BJ (cell line): ENCODE measurements around the gene TFB1M. TPM values are rescaled to one million over a fixed set of nuclear protein-coding genes. Genes with fewer than 3 reads are reported as not detected.

ENCODE experiments used
- CTCF ChIA-PET: fragments of 350-600 bp; formaldehyde crosslinking; extraction: SDS; loops from one replicate; lab custom pipeline; 2021; ENCODE audit warnings: antibody characterized with exemption, inconsistent platforms; lab: Yijun Ruan, JAX
- POLR2A ChIA-PET: fragments of 300-600 bp; sonication (Branson Sonifier 250); formaldehyde crosslinking; extraction: SDS; loops from one replicate; lab custom pipeline; 2021; ENCODE audit warnings: antibody characterized with exemption; lab: Charles Lee
- DNase-seq: peaks from one replicate; pipeline ENCODE4 v3.0.0-alpha.2; 2011; ENCODE audit warnings: low read depth
- H3K27me3 ChIP-seq: 2 replicates; pipeline ENCODE4 v1.6.0; 2011; ENCODE audit warnings: low read length; ENCODE audit not compliant: control insufficient read depth, insufficient read depth
- H3K36me3 ChIP-seq: 2 replicates; pipeline ENCODE4 v1.5.1; 2011; ENCODE audit warnings: low read length; ENCODE audit not compliant: control insufficient read depth, insufficient read depth
- H3K4me3 ChIP-seq: 2 replicates; pipeline ENCODE4 v1.5.1; 2011; ENCODE audit warnings: low read depth, mild to moderate bottlenecking, control low read depth, low read length
- CTCF ChIP-seq: IDR thresholded peaks from 2 replicates; pipeline ENCODE4 v1.5.1; 2011; ENCODE audit warnings: low read depth, mild to moderate bottlenecking, control low read depth, inconsistent platforms, low read length, moderate library complexity; ENCODE audit not compliant: insufficient read depth
- polyA plus RNA-seq: library from polyadenylated mRNA; depleted of rRNA; stranded (reverse); fragments of >200 nt; gene quantifications from 2 replicates; pipeline ENCODE4 v1.2.3, GENCODE V29; 2011

Gene TFB1M
- polyA plus RNA-seq, 1 experiment = 12.9 TPM

- Histone ChIP-seq H3K36me3 (no peaks in the 10 kb centered on the region), H3K4me3 (no peak overlapping the region), H3K27me3 (no peaks in the 10 kb centered on the region)
- no peak for TF ChIP-seq CTCF
- CTCF ChIA-PET = interaction anchor here (0.8 to 1.5 kb wide), 2 partner anchors 109 to 113 kb away, joined by 3 to 4 read pairs; no protein-coding TSS in a partner anchor
- POLR2A ChIA-PET = no interaction called here
- no peak for DNase-seq
These were observed 26.5 kb downstream of the TFB1M start for GRCh38 chr6:155287762-155288161.

GRCh38 chr6:155284775-155285174, 29.5 kb downstream of the TFB1M start:
- DNase-seq = no peak

GRCh38 chr6:155278319-155279049, 35.8 kb downstream of the TFB1M start:
- no peak for DNase-seq
- CTCF ChIA-PET = interaction anchor here (1.3 kb wide), 2 partner anchors 10 to 30 kb away, joined by 4 read pairs; no protein-coding TSS in a partner anchor
- POLR2A ChIA-PET = no interaction called here
- Histone ChIP-seq H3K27me3 (no peaks in the 10 kb centered on the region), H3K36me3 (peaks cover 3% of the 10 kb centered on the region; the same call in 1 of the 2 replicates), H3K4me3 (no peak overlapping the region)
- no peak for TF ChIP-seq CTCF

More at GRCh38 chr6:155284775-155285174, 29.5 kb downstream of the TFB1M start:
- H3K4me3 ChIP-seq = no peak overlapping the region
- ChIA-PET CTCF (no interaction called here), POLR2A (no interaction called here)
- no peaks in the 10 kb centered on the region for H3K36me3 ChIP-seq
- no peak for TF ChIP-seq CTCF
- H3K27me3 ChIP-seq = no peaks in the 10 kb centered on the region

GRCh38 chr6:155276638-155277037, 37.6 kb downstream of the TFB1M start:
- ChIA-PET POLR2A (interaction anchor here (0.5 kb wide), 1 partner anchor 1784 kb away, joined by 11 read pairs; no protein-coding TSS in a partner anchor), CTCF (interaction anchor here (1.9 kb wide), 1 partner anchor 9 kb away, joined by 4 read pairs; no protein-coding TSS in a partner anchor)
- TF ChIP-seq CTCF = no peak
- DNase-seq = no peak
- H3K4me3 ChIP-seq = no peak overlapping the region
- H3K27me3 ChIP-seq = no peaks in the 10 kb centered on the region
- peaks cover 3% of the 10 kb centered on the region; the same call in 1 of the 2 replicates for H3K36me3 ChIP-seq

- Histone ChIP-seq H3K36me3 (peaks cover 3% of the 10 kb centered on the region; the same call in 1 of the 2 replicates), H3K4me3 (no peak overlapping the region), H3K27me3 (no peaks in the 10 kb centered on the region)
- CTCF ChIA-PET = interaction anchor here (1.9 kb wide), 1 partner anchor 9 kb away, joined by 4 read pairs; no protein-coding TSS in a partner anchor
- DNase-seq = no peak
- POLR2A ChIA-PET = interaction anchor here (0.5 kb wide), 1 partner anchor 1785 kb away, joined by 11 read pairs; no protein-coding TSS in a partner anchor
- no peak for TF ChIP-seq CTCF
These were observed 38.3 kb downstream of the TFB1M start for GRCh38 chr6:155275808-155276480.
